ENCODE data around the gene RNF183.

DNA sequence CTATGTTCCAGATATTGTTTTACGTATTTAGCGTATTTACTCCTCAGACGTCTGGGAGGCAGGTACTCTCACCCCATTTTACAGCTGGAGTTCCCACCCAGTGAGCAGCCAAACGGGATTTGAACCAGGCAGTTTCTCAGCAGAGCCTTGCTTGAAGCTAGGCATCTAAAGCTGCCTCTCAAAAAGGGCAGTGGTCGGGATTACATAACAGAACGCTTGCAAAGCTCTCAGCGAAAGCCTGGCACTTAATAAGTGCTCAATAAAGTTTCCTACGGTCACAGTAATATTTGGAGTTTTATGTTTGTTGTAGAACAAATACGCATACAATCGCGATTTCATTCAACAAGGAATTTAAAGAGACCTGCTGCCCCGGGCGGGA lies 45.9 kb upstream of the RNF183 start:
- TF ChIP-seq ZNF707 (tag by site-specific recombination; IDR thresholded peaks at IDR 0.05) (no peak), SP2 (tag by site-specific recombination; IDR thresholded peaks at IDR 0.05) (no peak), ZNF792 (tag by site-specific recombination; IDR thresholded peaks at IDR 0.05) (no peak), ZSCAN23 (tag by site-specific recombination; IDR thresholded peaks at IDR 0.05) (no peak), ZBTB7A (tag by site-specific recombination; IDR thresholded peaks at IDR 0.05; ENCODE audit: low read depth) (no peak), ZNF211 (tag by site-specific recombination; IDR thresholded peaks at IDR 0.05; ENCODE audit: low read depth) (no peak)
- TF ChIP-seq, protein P1, sequence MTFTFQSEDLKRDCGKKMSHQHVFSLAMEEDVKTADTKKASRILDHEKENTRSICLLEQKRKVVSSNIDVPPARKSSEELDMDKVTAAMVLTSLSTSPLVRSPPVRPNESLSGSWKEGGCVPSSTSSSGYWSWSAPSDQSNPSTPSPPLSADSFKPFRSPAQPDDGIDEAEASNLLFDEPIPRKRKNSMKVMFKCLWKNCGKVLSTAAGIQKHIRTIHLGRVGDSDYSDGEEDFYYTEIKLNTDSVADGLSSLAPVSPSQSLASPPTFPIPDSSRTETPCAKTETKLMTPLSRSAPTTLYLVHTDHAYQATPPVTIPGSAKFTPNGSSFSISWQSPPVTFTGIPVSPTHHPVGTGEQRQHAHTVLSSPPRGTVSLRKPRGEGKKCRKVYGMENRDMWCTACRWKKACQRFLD (tag by site-specific recombination; IDR thresholded peaks at IDR 0.05) = no peak
- TF ChIP-seq, protein P2, sequence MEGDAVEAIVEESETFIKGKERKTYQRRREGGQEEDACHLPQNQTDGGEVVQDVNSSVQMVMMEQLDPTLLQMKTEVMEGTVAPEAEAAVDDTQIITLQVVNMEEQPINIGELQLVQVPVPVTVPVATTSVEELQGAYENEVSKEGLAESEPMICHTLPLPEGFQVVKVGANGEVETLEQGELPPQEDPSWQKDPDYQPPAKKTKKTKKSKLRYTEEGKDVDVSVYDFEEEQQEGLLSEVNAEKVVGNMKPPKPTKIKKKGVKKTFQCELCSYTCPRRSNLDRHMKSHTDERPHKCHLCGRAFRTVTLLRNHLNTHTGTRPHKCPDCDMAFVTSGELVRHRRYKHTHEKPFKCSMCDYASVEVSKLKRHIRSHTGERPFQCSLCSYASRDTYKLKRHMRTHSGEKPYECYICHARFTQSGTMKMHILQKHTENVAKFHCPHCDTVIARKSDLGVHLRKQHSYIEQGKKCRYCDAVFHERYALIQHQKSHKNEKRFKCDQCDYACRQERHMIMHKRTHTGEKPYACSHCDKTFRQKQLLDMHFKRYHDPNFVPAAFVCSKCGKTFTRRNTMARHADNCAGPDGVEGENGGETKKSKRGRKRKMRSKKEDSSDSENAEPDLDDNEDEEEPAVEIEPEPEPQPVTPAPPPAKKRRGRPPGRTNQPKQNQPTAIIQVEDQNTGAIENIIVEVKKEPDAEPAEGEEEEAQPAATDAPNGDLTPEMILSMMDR (tag by site-specific recombination; IDR thresholded peaks at IDR 0.05) = no peak
- TF ChIP-seq, protein P3, sequence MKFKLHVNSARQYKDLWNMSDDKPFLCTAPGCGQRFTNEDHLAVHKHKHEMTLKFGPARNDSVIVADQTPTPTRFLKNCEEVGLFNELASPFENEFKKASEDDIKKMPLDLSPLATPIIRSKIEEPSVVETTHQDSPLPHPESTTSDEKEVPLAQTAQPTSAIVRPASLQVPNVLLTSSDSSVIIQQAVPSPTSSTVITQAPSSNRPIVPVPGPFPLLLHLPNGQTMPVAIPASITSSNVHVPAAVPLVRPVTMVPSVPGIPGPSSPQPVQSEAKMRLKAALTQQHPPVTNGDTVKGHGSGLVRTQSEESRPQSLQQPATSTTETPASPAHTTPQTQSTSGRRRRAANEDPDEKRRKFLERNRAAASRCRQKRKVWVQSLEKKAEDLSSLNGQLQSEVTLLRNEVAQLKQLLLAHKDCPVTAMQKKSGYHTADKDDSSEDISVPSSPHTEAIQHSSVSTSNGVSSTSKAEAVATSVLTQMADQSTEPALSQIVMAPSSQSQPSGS (tag by site-specific recombination; IDR thresholded peaks at IDR 0.05; ENCODE audit: low read depth) = no peak
- TF ChIP-seq, protein P4, sequence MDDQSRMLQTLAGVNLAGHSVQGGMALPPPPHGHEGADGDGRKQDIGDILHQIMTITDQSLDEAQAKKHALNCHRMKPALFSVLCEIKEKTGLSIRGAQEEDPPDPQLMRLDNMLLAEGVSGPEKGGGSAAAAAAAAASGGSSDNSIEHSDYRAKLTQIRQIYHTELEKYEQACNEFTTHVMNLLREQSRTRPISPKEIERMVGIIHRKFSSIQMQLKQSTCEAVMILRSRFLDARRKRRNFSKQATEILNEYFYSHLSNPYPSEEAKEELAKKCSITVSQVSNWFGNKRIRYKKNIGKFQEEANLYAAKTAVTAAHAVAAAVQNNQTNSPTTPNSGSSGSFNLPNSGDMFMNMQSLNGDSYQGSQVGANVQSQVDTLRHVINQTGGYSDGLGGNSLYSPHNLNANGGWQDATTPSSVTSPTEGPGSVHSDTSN (CRISPR knock-in tag; IDR thresholded peaks at IDR 0.05) = no peak

Data from HEK293 (cell line).